ENCODE data around the gene FSD1L.

GRCh38 chr9:105503881-105504280, 56.0 kb downstream of the FSD1L start:
- TF ChIP-seq CTCF (IDR thresholded peaks at IDR 0.05) (no peak), POLR2AphosphoS5 (IDR thresholded peaks at IDR 0.05; ENCODE audit: low read depth, low read length) (no peak), YY1 (IDR thresholded peaks at IDR 0.05; ENCODE audit: low read depth) (no peak), EP300 (IDR thresholded peaks at IDR 0.05; ENCODE audit: borderline replicate concordance in 1 of 2, low read depth in 1 of 2, low read length in 1 of 2) (no peak), EZH2phosphoT487 (IDR thresholded peaks at IDR 0.05; ENCODE audit: borderline replicate concordance, low read depth) (no peak), TEAD4 (IDR thresholded peaks at IDR 0.05; ENCODE audit: borderline replicate concordance, insufficient read depth) (no peak), MAX (IDR thresholded peaks at IDR 0.05; ENCODE audit: low read depth) (no peak), GATA2 (CRISPR knock-in tag; IDR thresholded peaks at IDR 0.05) (no peak), TAF1 (IDR thresholded peaks at IDR 0.05; ENCODE audit: borderline replicate concordance, low read depth, low read length) (no peak), FOSL2 (IDR thresholded peaks at IDR 0.05; ENCODE audit: borderline replicate concordance, low read depth) (no peak)

Measured in SK-N-SH (cell line).